GM19455 (cell line): ENCODE measurements around the gene TSEN54.

Experiments
- ATAC-seq: cut with Tn5 transposase; IDR thresholded peaks from one replicate; pipeline ENCODE4 v1.9.1; 2021; ENCODE audit not compliant: unreplicated experiment

TSEN54 gene

DNA sequence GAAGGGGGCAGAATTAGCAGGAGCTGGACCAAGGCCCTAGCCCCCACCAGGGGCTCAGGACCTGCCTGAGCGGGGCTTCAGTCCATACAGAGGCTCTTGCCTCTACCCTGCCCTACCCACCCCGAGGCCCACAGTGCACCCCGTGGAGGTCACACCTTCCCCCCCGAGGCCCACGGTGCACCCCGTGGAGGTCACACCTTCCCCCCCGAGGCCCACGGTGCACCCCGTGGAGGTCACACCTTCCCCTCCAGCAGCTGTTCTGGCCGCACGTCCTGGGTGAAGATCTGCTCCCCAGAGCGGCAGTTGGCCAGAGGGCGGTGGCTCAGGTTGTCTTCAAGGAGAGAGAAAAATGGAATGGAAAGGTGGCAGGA lies 12.4 kb upstream of the TSEN54 start:
- ATAC-seq = no peak

DNA sequence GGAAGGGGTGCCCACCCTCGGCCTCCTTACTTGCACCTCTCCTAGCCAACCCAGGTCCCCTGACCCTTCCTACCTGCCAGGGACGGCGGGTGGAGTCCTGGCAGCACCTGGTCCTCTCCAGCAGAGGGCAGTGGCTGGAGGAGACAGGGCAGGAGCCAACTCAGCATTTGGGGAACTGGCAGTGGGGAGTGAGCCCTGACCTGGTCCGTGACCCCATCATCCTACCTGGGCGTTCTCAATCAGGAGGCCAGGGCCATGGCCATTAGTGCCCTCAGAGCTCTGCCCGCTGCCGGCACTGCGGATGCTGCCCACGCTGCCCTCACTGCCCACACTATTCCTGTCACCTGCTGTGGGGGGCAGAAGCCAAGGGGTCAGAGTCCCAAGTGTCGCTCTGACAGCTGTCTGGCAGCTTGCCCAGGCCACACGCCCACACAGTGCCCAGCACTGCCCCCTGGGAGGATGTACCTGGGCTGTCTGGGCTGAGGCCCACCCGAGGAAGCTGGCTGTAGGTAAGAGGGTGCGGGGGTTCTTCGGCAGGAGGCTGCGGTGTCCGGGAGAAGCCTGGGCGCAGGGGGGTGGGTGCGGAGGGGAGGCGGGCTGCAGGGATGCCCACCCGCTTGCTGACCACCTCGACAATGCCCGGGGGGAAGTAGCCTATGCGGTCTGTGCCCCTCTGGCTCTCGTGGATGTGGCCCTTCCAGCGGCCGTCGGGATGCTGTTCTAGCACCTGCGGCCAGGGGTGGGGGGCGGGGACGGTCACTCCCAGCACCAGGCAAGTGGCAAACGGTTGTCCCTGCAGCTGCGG lies 11.8 kb upstream of the TSEN54 start:
- ATAC-seq = no peak

DNA sequence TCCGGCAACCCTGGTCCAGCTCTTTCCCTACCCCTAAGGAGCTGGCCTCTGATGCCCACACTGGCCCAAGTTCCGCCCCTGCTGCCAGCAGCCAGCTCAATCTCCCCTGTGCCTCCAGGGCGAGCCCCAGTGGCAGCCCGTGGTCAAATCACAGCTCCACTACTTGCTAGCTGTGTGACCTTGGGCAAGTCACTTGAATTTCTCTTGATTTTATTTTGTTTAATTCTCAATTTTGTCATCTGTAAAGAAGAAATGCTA lies 11.2 kb upstream of the TSEN54 start:
- no peak for ATAC-seq

DNA sequence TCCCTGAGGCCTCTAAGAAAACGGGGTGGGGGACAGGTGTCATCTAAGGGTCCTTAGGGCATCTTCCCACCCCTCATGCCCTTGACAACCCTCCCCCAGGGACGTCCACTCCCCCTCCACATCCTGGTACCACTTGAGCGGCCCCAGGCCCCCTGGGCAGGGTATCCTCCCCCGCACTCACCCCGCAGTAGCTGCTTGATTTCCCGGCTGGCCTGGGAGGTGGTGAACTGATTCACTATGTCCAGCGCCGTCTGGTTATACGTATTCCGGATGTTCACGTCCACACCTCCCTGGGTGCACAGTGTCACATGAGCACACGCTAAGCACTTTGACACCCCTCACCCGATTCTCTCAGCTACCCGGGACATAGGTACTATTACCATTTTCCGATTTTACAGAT lies 10.7 kb upstream of the TSEN54 start:
- ATAC-seq = no peak

DNA sequence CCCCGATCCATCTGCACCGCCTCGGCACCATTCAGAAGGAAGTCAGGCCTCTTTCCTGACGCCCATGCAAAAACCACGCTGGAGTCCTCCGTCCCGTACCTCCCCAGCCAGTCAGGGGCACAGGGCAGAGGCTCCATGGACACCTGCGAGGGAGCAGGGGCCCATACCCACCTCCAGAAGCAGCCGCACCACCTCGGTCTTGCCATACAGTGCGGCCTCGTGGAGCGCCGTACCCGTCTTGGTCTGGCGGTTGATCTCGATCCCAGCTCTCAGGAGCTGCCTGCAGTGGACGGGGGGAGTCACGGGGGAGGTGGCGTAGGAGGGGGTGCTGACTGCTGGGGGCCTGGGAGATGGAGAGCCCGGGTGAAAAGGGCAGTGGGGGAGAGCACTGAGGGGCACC lies 10.2 kb upstream of the TSEN54 start:
- no peak for ATAC-seq

DNA sequence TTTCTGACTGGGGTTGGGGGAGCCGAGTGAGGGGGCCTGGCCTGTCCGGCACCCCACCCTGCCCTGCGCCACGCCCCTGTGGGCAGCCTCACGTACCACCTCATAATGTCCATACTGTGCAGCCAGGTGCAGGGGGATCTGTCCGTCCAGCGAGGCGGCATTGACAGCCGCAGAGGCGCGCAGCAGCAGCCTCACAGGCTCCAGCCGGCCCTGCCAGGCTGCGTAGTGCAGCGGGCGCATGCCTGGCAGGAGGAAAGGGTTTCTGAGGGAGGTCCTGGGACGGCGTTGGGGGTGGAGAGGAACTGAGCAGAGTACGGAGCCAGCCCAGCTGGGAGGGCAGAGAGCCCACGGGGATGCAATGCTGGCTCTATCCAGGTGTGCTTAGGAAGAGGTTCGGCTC lies 9.4 kb upstream of the TSEN54 start:
- ATAC-seq = no peak

DNA sequence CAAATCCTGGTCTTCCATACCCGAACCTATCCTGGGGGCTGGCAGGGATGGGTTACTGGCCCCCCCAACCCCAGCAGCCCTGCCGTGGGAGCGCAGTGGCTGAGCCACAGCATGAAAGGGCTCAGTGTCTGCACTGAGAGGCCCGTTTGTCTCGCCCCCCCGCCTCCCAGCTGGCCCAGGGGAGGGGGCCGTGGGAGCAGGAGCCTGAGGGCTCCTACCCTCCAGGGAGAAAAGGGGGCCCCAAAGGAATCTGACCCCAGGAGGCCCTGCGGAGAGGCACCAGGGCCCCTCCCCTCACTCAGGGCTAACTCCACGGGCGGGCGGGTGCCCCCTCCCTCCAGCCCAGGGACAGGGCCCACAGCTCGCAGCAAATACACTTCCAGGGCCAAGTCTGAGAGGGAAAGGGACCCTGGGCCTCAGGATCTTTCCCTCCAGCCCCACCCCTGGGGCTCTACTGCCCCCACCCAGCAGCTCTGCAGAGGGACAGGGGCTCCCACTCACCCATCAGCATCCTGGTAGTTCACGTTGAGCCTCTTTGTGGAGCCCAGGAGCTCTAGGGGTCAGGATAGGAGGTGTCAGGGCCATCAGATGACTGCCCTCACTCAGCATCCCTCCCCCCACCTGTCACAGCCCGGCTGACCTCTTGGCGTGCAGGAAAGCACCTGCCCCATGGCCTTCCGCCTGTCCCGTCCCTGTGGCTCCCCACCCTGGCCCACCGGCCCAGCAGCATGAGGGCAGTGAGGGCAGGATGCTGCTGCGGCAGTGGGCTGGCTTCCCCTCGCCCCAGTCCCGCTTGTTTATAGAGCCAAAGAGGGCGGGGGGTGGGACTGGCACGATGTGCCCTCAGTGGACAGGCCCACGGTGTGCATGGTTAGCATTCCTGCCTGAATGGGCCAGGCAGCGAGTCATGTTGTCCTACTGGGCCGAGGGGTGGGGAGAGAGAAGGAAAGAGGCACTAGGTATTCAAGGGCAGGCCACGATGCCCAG lies 8.3 kb upstream of the TSEN54 start:
- ATAC-seq = no peak

DNA sequence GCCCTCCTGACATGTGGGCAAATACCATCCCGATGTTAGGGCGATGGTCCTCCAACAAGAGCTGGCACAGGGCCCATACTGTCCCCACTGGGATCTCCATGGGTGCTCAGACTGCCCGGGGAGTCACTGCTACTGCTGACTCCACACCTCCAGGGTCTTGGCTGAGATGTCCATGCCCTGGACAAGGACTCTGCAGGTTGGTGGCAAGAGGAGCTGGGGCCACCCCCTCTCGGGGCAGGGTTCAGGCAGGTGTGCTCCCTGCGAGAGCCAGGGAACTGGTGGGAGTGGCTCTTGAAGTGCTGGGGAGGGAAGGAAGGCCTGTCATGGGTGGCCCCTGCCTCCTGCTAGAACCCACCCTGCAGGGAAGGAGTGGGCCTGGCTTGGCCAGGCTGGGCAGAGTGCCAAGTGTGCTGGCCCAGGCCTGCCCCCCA lies 7.4 kb upstream of the TSEN54 start:
- no peak for ATAC-seq

DNA sequence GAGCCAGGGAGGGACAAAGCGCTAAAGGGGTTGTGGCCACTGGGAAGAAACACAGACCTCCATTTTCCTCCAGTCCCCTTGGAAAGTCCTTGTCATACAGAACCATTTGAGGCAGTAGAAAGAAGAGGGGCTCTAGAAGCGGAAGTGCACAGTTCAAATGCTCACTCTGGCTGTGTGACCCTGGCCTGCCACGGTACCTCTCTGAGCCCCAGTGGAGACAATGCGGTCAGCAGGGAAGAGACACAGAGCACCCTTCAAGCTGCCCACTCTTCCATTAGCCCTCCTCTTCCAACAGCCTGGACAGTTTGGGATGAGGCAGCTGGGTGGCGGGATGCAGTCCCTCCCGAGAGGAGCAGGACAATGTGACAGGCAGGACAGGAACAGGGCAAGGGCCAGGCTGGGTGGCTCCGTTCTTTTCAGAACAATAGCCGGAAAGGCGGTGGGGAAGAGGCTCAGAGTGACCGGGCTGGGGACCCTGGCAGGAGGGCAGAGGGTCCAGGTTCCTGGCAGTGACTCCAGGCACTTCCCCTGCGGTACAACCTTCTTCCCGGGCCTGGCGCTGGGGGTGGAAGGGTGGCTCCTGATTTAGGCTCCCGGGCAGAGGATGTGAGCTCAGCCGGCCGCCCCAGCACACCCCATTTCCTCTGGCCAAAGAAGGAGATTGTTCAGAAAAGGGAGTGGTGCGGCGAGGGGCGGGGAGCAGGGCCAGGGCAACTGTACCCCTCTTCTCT lies 6.6 kb upstream of the TSEN54 start:
- no peak for ATAC-seq

DNA sequence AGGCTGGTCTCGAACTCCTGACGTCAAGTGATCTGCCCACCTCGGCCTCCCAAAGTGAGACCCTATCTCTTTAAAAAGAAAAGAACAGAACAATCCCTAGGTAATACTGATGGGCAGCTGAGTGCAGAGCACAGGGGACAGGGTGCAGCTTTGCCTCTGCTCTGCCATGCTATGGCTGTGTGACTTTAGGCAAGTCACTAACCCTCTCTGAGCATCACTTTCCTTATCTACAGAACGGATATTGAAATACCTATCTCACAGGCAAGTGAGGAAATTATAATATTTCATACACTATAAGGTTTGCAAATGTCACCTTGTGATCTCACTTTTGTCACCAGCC lies 5.1 kb upstream of the TSEN54 start:
- ATAC-seq = no peak

DNA sequence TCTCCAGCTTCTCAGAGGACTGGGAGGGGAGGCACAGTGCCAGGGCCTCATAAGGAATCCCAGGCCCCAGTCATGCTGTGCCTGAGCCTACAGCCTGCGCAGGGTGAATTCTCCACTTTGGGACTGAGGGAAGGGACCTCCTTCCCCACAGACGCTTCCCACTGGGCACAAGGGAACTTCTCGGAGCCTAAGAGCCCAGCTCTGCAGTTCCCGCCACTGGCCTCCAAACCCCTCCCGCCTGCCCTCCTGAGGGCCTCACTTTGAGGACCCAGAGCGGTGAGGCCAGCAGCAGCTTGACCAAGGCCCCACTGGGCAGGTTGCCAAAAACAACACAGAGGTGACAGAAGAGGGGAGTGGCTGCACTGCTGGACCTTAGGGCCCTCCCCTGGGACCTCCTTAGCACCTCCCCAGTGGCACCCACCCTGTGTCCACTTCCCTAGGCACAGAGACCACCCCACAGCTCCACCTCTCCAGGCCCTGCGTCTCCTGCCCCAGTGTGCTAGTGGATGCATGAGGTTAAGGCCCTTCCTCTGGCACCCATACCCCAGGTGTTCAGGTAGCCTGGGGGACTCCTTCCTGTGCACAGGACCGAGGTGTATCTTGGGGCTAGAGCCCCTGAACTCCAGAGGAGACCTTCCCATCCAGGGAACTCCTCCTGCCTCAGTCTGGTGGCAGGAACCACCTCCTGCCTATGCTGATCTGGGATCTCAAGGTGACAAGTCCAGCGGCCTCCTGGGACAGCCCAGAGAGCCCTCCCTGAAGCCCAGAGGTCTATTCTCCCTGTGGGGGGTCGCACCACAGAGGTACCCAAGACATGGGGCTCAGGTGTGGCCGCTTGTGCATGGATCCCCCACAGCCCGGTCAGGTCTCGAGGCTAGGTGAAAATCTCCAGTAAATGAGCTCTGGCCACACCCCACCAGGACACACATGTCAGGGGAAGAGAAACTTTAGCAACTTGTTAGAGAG lies 4.4 kb upstream of the TSEN54 start:
- ATAC-seq = no peak

DNA sequence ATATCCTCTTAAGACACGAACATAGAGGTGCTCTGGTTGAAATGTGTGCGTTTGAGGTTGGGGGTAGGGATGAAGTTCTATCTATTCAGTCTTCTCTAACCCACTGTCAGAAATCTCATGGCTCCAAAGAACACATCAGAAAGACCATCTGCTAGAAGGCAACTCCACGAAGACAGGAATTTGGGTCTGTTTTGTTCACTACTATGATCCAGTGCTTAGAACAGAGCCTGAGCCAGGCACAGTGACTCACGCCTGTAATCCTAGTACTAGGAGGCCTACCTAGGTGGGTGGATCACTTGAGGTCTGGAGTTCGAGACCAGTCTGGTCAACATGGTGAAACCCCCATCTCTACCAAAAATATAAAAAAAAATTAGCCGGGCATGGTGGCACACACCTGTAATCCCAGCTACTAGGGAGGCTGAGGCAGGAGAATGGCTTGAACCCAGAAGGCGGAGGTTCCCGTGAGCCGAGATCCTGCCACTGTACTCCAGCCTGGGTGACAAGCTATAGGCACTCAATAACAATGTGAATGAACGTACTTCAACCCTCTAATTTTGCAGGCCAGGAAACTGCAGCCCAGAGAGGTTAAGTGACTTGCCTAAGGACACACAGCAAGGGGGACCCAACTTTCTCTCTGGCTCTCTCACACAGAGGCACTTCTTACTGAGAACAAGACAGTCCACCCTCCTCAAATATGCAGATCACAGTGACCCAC lies 3.2 kb upstream of the TSEN54 start:
- ATAC-seq = no peak

DNA sequence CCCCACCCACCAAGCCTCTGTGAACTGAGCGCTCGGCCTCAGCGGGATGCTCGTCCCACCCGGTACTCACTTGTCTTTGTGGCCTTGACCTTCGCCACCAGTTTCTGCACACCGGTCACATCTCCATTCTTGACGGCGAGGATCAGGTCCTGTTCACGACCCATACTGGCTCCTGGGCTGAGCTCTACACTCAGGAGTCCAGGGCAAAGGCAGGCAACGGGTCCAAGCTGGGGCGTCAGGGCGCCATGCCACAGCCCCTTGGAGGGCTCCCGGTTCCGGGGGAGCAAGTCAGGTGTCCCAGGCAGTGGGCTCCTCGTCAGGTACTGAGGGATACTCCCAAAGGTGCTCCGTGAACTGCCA lies 2.7 kb upstream of the TSEN54 start:
- ATAC-seq = no peak

DNA sequence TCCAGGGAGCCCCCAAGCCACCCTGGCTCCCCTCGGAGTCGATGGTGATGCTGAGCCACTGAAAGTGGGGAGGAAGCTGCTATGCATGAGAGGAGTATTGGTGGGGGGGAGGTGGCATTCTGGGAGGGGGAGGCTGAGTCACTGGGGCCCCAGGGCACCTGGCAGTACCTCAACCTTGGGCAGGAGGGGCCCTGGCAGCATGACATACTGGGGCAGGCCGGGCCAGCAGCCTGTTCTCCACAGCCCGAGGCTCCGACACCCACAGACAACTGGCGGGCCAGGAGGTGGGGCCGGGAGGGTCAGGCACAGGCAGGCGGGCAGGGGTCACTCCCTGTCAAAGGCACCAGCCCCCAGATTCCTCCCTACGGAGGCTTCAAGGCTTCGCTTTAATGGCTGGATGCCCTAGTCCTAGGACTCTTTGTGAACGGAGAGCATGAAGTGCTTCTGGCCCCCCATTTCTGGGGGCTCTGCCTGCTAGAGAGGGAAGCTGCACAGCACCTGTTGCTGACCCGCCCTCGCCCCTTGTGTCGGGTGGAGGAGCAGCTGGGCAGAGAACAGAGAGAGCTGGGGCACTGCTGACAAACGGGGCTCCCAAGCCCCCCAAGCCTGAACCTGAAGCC lies 1.9 kb upstream of the TSEN54 start:
- ATAC-seq = no peak

DNA sequence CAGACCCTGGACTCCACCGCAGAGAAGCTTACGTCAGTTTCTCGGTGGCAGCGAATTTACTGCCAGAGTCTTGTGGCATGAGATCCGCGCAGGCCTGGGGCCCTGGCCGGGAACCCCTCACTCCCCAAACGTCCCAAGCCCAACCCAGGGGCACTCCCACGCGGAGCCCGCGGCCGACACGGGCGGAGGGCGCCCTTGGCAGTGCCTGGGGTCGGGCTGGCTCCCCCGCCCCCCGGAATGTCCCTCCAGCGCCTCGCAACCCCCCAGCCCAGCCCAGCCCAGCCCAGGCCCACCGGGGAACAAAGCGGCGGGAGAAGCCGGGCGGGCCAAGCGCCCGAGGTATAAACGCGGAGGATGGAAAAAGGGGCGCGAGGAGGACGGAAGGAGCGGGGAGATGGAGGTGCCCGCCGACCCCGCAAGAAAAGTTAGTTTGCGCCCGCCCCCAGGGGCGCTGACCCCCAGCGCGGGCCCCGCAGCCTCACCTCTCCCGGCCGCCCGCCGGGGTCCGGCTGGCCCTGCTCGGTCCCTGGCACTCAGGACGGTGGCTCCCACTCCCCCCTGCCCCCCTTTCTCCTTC lies 1.3 kb upstream of the TSEN54 start:
- no peak for ATAC-seq

DNA sequence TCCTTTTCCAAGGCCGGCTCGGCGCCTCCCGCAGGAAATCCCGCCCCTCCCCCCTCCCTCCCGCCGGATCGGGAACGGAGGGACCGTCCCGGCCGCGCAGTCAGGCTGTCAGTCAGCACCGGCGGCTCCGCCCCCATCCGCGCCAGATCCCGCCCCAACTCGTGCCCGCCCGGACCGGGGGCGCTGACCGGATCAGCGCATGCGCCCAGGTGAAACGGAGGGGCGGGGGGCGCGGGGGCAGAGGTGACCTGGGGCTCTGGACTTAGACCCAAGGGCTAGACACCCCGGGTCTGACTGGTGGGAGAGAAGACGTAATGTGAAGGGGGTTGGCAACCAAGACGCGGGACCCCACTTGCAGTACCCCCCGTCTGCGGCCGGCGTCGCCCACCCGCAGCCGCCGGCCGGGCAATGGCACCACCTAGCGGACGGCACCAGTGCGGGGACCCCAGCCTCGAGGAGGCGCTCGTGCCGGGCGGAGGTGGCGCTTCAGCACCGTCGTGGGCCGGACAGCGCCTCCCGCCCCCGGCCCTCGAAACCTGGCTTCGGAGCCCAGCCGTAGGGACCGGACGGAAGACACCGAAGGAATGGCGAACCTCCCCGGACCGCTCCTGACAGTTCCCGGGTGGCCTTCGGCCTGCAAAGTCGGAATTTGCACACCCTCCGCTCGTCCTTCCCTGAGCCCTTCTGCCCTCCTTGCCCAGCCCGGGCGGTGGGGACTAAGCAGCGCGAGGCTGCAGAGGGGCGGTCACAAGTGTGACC lies 653 bp upstream of the TSEN54 start, which contains the start of gene CASKIN2:
CASKIN2 (minus strand) TSS at position 42 of the 759 bp plus-strand sequence. CDS start 1,733 bp downstream, outside the sequence.
- peak; percentile 48 for ATAC-seq

DNA sequence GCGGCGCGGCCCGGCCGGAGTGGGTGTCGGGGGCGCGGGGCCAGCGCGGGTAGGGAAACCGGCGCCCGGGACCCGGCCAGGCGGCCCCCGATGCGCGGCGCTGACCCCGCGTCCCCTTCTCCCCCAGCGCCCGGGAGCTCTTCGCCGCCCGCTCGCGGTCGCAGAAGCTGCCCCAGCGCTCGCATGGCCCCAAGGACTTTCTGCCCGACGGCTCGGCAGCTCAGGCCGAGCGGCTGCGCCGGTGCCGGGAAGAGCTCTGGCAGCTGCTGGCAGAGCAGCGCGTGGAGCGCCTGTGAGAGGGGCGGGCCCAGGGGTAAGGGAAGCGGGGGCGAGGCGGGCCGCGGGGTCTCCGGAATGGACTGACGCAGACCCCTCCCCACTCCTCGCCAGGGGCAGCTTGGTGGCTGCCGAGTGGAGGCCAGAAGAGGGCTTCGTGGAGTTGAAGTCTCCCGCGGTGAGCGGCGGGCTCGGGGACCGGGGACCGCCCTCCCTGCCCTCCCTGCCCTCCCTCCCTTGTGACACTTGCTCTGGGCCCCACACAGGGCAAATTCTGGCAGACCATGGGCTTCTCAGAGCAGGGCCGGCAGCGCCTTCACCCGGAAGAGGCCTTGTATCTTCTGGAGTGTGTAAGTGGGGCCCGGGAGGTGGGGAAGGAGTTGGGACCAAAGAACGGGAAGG lies 430 bp downstream of the TSEN54 start:
- peak; percentile 25 for ATAC-seq

DNA sequence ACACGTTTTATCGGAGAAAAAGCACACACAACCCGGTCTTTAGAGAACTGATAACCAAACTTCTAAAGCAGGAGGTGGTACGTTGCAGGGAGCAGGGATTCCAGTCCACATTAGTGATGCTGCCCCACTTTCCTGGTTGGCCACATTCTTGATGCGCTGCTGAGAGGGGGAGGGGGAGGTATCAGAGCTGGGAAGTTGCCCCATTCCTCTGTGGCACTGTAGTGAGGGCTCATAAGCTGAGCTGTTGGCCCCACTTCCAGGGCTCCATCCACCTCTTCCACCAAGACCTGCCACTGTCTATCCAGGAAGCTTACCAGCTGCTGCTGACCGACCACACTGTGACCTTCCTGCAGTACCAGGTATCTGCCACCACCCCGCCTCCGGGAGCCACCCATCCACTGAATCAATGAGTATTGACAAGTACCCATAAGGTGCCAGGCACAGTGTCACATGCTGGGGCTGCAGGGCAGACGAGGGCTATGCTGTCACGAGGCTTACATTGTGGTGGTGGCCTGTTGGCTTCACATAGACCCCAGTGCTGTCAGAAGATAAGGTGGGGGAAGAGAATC lies 1.1 kb downstream of the TSEN54 start:
- ATAC-seq = no peak
